Fibroblast of lung (primary cell): ENCODE measurements around the gene OXCT1.

ENCODE experiments used
- CTCF ChIP-seq, 2 donors: IDR thresholded peaks in 1 of 2; conservative IDR thresholded peaks in 1 of 2; 1 replicate in 1 of 2; 2 replicates in 1 of 2; pipeline ENCODE4 v1.5.1; 2011 to 2012; ENCODE audit warnings: low read length in 2 of 2, control low read depth in 1 of 2, inconsistent platforms in 1 of 2, low read depth in 1 of 2, mild to moderate bottlenecking in 1 of 2
- EZH2 ChIP-seq: IDR thresholded peaks from 2 replicates; pipeline ENCODE4 v1.5.1; 2012; ENCODE audit warnings: low read length, control low read depth, mild to moderate bottlenecking; ENCODE audit errors: missing control alignments

- TF ChIP-seq CTCF (conservative IDR thresholded peaks at IDR 0.05 in 1 of 2, IDR thresholded peaks at IDR 0.05 in 1 of 2; ENCODE audit: low read depth in 1 of 2, low read length in 2 of 2) (no peak), EZH2 (no peak)
Measured at GRCh38 chr5:41686767-41687166, 183.5 kb downstream of the OXCT1 start.
